HepG2 (cell line): ENCODE results near the gene POLR1D. TPM values are rescaled to one million over a fixed set of nuclear protein-coding genes. Genes with fewer than 3 reads are reported as not detected.

Experiments used
- CC2D1A ChIP-seq: sonication (generic); formaldehyde crosslinking; IDR thresholded peaks from 2 replicates; pipeline ENCODE4 v1.8.1; 2023; ENCODE audit warnings: mild to moderate bottlenecking, missing genetic modification reagents
- DPF2 ChIP-seq: sonication (generic); formaldehyde crosslinking; IDR thresholded peaks from 2 replicates; pipeline ENCODE4 v1.4.0; 2020; ENCODE audit warnings: mild to moderate bottlenecking, low read depth, missing genetic modification reagents, borderline replicate concordance
- FOXJ3 ChIP-seq: sonication (generic); formaldehyde crosslinking; IDR thresholded peaks from 2 replicates; pipeline ENCODE4 v1.4.0; 2020; ENCODE audit warnings: missing genetic modification reagents, mild to moderate bottlenecking, borderline replicate concordance
- FOXK1 ChIP-seq: sonication (generic); formaldehyde crosslinking; IDR thresholded peaks from 2 replicates; pipeline ENCODE4 v1.4.0; 2020; ENCODE audit warnings: low read depth, missing genetic modification reagents, borderline replicate concordance
- GATAD2A ChIP-seq: IDR thresholded peaks from 2 replicates; pipeline ENCODE4 v1.6.1; 2016
- HDAC1 ChIP-seq: sonication (generic); formaldehyde crosslinking; IDR thresholded peaks from 2 replicates; pipeline ENCODE4 v1.5.1; 2020; ENCODE audit warnings: mild to moderate bottlenecking, missing genetic modification reagents
- HES4 ChIP-seq: sonication (generic); formaldehyde crosslinking; IDR thresholded peaks from 2 replicates; pipeline ENCODE4 v1.9.0; 2021; ENCODE audit warnings: mild to moderate bottlenecking, missing genetic modification reagents, borderline replicate concordance
- HMGA1 ChIP-seq: sonication (generic); formaldehyde crosslinking; conservative IDR thresholded peaks from 2 replicates; pipeline ENCODE4 v1.4.0; 2020; ENCODE audit warnings: missing genetic modification reagents
- HOXA7 ChIP-seq: sonication (generic); formaldehyde crosslinking; IDR thresholded peaks from 2 replicates; pipeline ENCODE4 v1.8.1; 2022; ENCODE audit warnings: mild to moderate bottlenecking, missing genetic modification reagents, moderate library complexity
- IRX3 ChIP-seq: sonication (generic); formaldehyde crosslinking; IDR thresholded peaks from 2 replicates; pipeline ENCODE4 v1.8.1; 2023; ENCODE audit warnings: mild to moderate bottlenecking, low read depth, missing genetic modification reagents, borderline replicate concordance
- KLF6 ChIP-seq: IDR thresholded peaks from 2 replicates; pipeline ENCODE4 v1.8.0; 2016; ENCODE audit warnings: missing biosample characterization, missing genetic modification reagents
- MTF2 ChIP-seq: sonication (generic); formaldehyde crosslinking; IDR thresholded peaks from 2 replicates; pipeline ENCODE4 v1.5.0; 2020; ENCODE audit warnings: missing genetic modification reagents, borderline replicate concordance
- RBM39 ChIP-seq: fragments of 200-400 bp; formaldehyde crosslinking; IDR thresholded peaks from one replicate; pipeline ENCODE4 v1.6.1; 2018; ENCODE audit warnings: antibody characterized with exemption, mild to moderate bottlenecking, low read depth, low read length; ENCODE audit not compliant: poor library complexity, severe bottlenecking
- SRY ChIP-seq: sonication (generic); formaldehyde crosslinking; IDR thresholded peaks from 2 replicates; pipeline ENCODE4 v1.8.0; 2022; ENCODE audit warnings: mild to moderate bottlenecking, missing genetic modification reagents
- ZFYVE20 ChIP-seq: sonication (generic); formaldehyde crosslinking; IDR thresholded peaks from 2 replicates; pipeline ENCODE4 v1.8.0; 2023; ENCODE audit warnings: low read depth, mild to moderate bottlenecking, moderate library complexity, missing genetic modification reagents, borderline replicate concordance
- ZNF331 ChIP-seq: sonication (generic); formaldehyde crosslinking; IDR thresholded peaks from 2 replicates; pipeline ENCODE4 v1.4.0; 2020; ENCODE audit warnings: missing genetic modification reagents
- ZNF720 ChIP-seq: sonication (generic); formaldehyde crosslinking; IDR thresholded peaks from 2 replicates; pipeline ENCODE4 v1.4.0; 2020; ENCODE audit warnings: missing genetic modification reagents
- ZNF724P ChIP-seq: sonication (generic); formaldehyde crosslinking; IDR thresholded peaks from 2 replicates; pipeline ENCODE4 v1.8.0; 2022; ENCODE audit warnings: missing genetic modification reagents, borderline replicate concordance
- polyA plus RNA-seq, 8 experiments: library from polyadenylated mRNA; depleted of rRNA in 3 of 8; stranded (reverse) in 7 of 8; unstranded in 1 of 8; fragments of >200 nt; fragmentation: Illumina TruSeq in 4 of 8; extraction: Trizol in 4 of 8; gene quantifications; 2 replicates each; pipeline versions ENCODE4 v1.2.1 to v1.2.3, GENCODE V29; 2011 to 2016; ENCODE audit warnings: low read depth in 4 of 8, missing spikeins in 1 of 8, mixed read lengths in 1 of 8; ENCODE audit not compliant: insufficient read depth in 1 of 8
- total RNA-seq, 5 experiments: library from RNA; depleted of rRNA; stranded (reverse); fragments of >200 nt; fragmentation: Illumina TruSeq; extraction: Trizol; gene quantifications; 2 replicates each; pipeline ENCODE4 v1.2.3, GENCODE V29; 2016; ENCODE audit warnings: low read depth in 1 of 5
- TF ChIP-seq, protein P1 (sequence below): sonication (generic); formaldehyde crosslinking; IDR thresholded peaks from 2 replicates; pipeline ENCODE4 v1.4.0; 2020; ENCODE audit warnings: missing genetic modification reagents
- TF ChIP-seq, protein P2 (sequence below): sonication (generic); formaldehyde crosslinking; IDR thresholded peaks from 2 replicates; pipeline ENCODE4 v1.4.0; 2020; ENCODE audit warnings: missing genetic modification reagents
- TF ChIP-seq, protein P3 (sequence below): sonication (generic); formaldehyde crosslinking; IDR thresholded peaks from 2 replicates; pipeline ENCODE4 v1.5.0; 2020; ENCODE audit warnings: mild to moderate bottlenecking, low read depth, missing genetic modification reagents, borderline replicate concordance

The POLR1D gene
- total and polyA plus RNA-seq, 2 of the 13 experiments (the other 11 are each of a cell fraction or from before 2014, with no cell fraction given): 183 to 490 TPM

DNA sequence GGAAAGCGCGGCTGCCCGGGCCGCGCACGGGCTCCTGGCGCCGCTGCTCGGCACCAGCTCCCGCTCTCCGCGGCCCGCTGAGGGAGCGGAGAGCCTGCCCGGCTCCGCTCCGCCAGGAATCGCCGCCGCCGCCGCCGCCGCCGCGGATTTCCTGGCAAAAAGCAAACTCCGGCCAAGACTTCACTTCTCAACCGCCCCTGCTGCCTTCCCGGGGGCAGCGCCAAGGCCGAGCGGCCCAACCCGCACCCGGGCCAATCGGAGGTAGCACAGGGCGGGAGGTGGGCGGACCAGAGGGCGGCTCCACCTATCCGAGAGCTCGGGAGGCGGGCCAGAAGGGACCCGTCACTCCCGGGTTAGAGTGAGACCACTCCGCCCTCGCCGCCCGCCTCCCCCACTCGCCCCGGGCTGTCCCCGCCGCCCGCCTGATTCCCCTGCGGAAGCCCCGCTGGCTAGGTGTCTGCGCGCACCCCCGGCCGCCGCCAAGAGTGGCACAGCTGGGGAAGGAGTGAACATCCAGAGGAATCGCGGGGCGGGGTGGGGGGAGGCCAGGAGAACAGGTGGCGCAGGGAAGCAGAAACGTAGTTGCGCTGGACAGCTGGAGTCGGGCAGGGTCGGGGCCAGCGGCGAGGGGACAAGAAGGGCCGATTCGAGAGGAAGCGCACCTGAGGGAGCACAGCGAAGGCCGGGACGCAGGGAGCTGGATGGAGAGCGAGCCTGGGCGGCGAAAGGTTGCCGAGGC, 1.1 kb upstream of the POLR1D start, which contains the start of gene LNX2 (continued):
- TF ChIP-seq, protein P1, sequence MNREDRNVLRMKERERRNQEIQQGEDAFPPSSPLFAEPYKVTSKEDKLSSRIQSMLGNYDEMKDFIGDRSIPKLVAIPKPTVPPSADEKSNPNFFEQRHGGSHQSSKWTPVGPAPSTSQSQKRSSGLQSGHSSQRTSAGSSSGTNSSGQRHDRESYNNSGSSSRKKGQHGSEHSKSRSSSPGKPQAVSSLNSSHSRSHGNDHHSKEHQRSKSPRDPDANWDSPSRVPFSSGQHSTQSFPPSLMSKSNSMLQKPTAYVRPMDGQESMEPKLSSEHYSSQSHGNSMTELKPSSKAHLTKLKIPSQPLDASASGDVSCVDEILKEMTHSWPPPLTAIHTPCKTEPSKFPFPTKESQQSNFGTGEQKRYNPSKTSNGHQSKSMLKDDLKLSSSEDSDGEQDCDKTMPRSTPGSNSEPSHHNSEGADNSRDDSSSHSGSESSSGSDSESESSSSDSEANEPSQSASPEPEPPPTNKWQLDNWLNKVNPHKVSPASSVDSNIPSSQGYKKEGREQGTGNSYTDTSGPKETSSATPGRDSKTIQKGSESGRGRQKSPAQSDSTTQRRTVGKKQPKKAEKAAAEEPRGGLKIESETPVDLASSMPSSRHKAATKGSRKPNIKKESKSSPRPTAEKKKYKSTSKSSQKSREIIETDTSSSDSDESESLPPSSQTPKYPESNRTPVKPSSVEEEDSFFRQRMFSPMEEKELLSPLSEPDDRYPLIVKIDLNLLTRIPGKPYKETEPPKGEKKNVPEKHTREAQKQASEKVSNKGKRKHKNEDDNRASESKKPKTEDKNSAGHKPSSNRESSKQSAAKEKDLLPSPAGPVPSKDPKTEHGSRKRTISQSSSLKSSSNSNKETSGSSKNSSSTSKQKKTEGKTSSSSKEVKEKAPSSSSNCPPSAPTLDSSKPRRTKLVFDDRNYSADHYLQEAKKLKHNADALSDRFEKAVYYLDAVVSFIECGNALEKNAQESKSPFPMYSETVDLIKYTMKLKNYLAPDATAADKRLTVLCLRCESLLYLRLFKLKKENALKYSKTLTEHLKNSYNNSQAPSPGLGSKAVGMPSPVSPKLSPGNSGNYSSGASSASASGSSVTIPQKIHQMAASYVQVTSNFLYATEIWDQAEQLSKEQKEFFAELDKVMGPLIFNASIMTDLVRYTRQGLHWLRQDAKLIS (CRISPR knock-in tag): no peak
- TF ChIP-seq HOXA7 (no peak), KLF6 (CRISPR knock-in tag) (no peak), FOXJ3 (no peak), RBM39 (peak; percentile 88), HES4 (CRISPR knock-in tag) (no peak), IRX3 (CRISPR knock-in tag) (no peak), GATAD2A (CRISPR knock-in tag) (0 out of 2 replicates have a peak, but pooled peaks have one; percentile 10), CC2D1A (CRISPR knock-in tag) (no peak), ZFYVE20 (no peak), MTF2 (CRISPR knock-in tag) (no peak), ZNF331 (CRISPR knock-in tag) (no peak), HDAC1 (peak; percentile 78), ZNF724P (CRISPR knock-in tag) (no peak), FOXK1 (CRISPR knock-in tag) (peak; percentile 65; the same call in 1 of the 2 replicates), DPF2 (CRISPR knock-in tag) (no peak), HMGA1 (no peak), SRY (CRISPR knock-in tag) (no peak; the same call in 1 of the 2 replicates), ZNF720 (CRISPR knock-in tag) (no peak)
- TF ChIP-seq, protein P2, sequence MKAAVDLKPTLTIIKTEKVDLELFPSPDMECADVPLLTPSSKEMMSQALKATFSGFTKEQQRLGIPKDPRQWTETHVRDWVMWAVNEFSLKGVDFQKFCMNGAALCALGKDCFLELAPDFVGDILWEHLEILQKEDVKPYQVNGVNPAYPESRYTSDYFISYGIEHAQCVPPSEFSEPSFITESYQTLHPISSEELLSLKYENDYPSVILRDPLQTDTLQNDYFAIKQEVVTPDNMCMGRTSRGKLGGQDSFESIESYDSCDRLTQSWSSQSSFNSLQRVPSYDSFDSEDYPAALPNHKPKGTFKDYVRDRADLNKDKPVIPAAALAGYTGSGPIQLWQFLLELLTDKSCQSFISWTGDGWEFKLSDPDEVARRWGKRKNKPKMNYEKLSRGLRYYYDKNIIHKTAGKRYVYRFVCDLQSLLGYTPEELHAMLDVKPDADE (CRISPR knock-in tag): no peak
- TF ChIP-seq, protein P3, sequence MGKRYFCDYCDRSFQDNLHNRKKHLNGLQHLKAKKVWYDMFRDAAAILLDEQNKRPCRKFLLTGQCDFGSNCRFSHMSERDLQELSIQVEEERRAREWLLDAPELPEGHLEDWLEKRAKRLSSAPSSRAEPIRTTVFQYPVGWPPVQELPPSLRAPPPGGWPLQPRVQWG (CRISPR knock-in tag): no peak
